ENCODE results near the gene CNTNAP2. TPM values are rescaled to one million over a fixed set of nuclear protein-coding genes. Genes with fewer than 3 reads are reported as not detected.

CNTNAP2 gene
- total RNA-seq, 6 experiments from 2014 or later: 0.07 to 0.13 (median 0.12) TPM; not detected in 3

GRCh38 chr7:148162808-148163207 lies 2046.2 kb downstream of the CNTNAP2 start:
- H3K4me1 Mint-ChIP-seq (ENCODE audit: low read depth): no peaks in the 10 kb centered on the region
- H3K9me3 Mint-ChIP-seq: peaks cover 41% of the 10 kb centered on the region
- H3K27me3 Mint-ChIP-seq (ENCODE audit: insufficient read depth): no peaks in the 10 kb centered on the region
- no peak overlapping the region for H3K4me3 Mint-ChIP-seq
- no peak for DNase-seq
- no peaks in the 10 kb centered on the region; the same call in 1 of the 2 replicates for H3K36me3 Mint-ChIP-seq (ENCODE audit: low read depth)
- H3K27ac Mint-ChIP-seq: no peak overlapping the region
- no peak for TF ChIP-seq CTCF (IDR thresholded peaks at IDR 0.05)

GRCh38 chr7:148163246-148163645 lies 2046.6 kb downstream of the CNTNAP2 start:
- Mint-ChIP-seq H3K36me3 (ENCODE audit: low read depth) (no peaks in the 10 kb centered on the region; the same call in 1 of the 2 replicates), H3K4me1 (ENCODE audit: low read depth) (no peaks in the 10 kb centered on the region), H3K4me3 (no peak overlapping the region), H3K9me3 (peaks cover 38% of the 10 kb centered on the region), H3K27me3 (ENCODE audit: insufficient read depth) (no peaks in the 10 kb centered on the region), H3K27ac (no peak overlapping the region)
- no peak for TF ChIP-seq CTCF (IDR thresholded peaks at IDR 0.05)
- DNase-seq: no peak

- Mint-ChIP-seq H3K4me3 (no peak overlapping the region), H3K27ac (no peak overlapping the region), H3K27me3 (ENCODE audit: insufficient read depth) (no peaks in the 10 kb centered on the region; the same call in 1 of the 2 replicates), H3K4me1 (ENCODE audit: low read depth) (no peaks in the 10 kb centered on the region), H3K36me3 (ENCODE audit: low read depth) (no peaks in the 10 kb centered on the region), H3K9me3 (peaks cover 15% of the 10 kb centered on the region)
- no peak for DNase-seq
- no peak for TF ChIP-seq CTCF (IDR thresholded peaks at IDR 0.05)
Observed at GRCh38 chr7:148172920-148173319, 2056.3 kb downstream of the CNTNAP2 start.

- no peaks in the 10 kb centered on the region; the same call in 1 of the 2 replicates for H3K27me3 Mint-ChIP-seq (ENCODE audit: insufficient read depth)
- H3K4me1 Mint-ChIP-seq (ENCODE audit: low read depth): no peaks in the 10 kb centered on the region
- H3K36me3 Mint-ChIP-seq (ENCODE audit: low read depth): no peaks in the 10 kb centered on the region
- H3K27ac Mint-ChIP-seq: no peak overlapping the region
- H3K9me3 Mint-ChIP-seq: peaks cover 15% of the 10 kb centered on the region
- no peak for DNase-seq
- TF ChIP-seq CTCF (IDR thresholded peaks at IDR 0.05): no peak
- H3K4me3 Mint-ChIP-seq: no peak overlapping the region
Observed at GRCh38 chr7:148173369-148173768, 2056.8 kb downstream of the CNTNAP2 start.

GRCh38 chr7:148174376-148174775 lies 2057.8 kb downstream of the CNTNAP2 start:
- no peak for DNase-seq
- Mint-ChIP-seq H3K36me3 (ENCODE audit: low read depth) (no peaks in the 10 kb centered on the region), H3K9me3 (peaks cover 20% of the 10 kb centered on the region), H3K27ac (no peak overlapping the region), H3K27me3 (ENCODE audit: insufficient read depth) (no peaks in the 10 kb centered on the region; the same call in 1 of the 2 replicates), H3K4me1 (ENCODE audit: low read depth) (no peaks in the 10 kb centered on the region), H3K4me3 (no peak overlapping the region)
- TF ChIP-seq CTCF (IDR thresholded peaks at IDR 0.05): no peak

- H3K36me3 Mint-ChIP-seq (ENCODE audit: low read depth): no peaks in the 10 kb centered on the region
- DNase-seq: no peak
- peaks cover 26% of the 10 kb centered on the region for H3K9me3 Mint-ChIP-seq
- no peak overlapping the region for H3K27ac Mint-ChIP-seq
- TF ChIP-seq CTCF (IDR thresholded peaks at IDR 0.05): no peak
- H3K27me3 Mint-ChIP-seq (ENCODE audit: insufficient read depth): no peaks in the 10 kb centered on the region; the same call in 1 of the 2 replicates
- no peaks in the 10 kb centered on the region for H3K4me1 Mint-ChIP-seq (ENCODE audit: low read depth)
- no peak overlapping the region for H3K4me3 Mint-ChIP-seq
Observed at GRCh38 chr7:148175512-148175911, 2058.9 kb downstream of the CNTNAP2 start.

Measured in HFFc6 (cell line).